ENCODE results near the gene SERPINB7.

The SERPINB7 gene

DNA sequence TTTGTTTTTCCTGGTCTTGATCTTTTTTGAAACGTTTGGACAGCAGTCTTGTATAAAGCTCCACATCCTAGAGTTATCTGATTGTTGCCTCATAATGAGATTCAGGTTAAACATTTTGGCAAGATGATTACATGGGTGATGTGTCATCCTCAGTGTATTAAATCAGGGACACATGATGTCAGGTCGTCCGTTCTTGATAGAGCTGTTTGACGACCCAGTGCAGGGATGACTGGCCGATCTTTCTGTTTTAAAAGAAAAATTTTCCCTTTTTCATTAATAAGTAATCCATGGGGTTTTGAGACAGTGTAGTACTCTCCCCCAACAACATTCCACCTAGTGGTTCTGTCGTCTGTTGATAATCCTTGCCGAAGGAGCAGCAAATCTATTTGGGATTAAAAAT is 67.8 kb downstream of the SERPINB7 start:
- H3K4me3 ChIP-seq (ENCODE audit: low read length): no peak overlapping the region
- no peak for DNase-seq (ENCODE audit: low read depth)
- TF ChIP-seq, protein P1, sequence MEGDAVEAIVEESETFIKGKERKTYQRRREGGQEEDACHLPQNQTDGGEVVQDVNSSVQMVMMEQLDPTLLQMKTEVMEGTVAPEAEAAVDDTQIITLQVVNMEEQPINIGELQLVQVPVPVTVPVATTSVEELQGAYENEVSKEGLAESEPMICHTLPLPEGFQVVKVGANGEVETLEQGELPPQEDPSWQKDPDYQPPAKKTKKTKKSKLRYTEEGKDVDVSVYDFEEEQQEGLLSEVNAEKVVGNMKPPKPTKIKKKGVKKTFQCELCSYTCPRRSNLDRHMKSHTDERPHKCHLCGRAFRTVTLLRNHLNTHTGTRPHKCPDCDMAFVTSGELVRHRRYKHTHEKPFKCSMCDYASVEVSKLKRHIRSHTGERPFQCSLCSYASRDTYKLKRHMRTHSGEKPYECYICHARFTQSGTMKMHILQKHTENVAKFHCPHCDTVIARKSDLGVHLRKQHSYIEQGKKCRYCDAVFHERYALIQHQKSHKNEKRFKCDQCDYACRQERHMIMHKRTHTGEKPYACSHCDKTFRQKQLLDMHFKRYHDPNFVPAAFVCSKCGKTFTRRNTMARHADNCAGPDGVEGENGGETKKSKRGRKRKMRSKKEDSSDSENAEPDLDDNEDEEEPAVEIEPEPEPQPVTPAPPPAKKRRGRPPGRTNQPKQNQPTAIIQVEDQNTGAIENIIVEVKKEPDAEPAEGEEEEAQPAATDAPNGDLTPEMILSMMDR (conservative IDR thresholded peaks at IDR 0.05; ENCODE audit: low read length): no peak

DNA sequence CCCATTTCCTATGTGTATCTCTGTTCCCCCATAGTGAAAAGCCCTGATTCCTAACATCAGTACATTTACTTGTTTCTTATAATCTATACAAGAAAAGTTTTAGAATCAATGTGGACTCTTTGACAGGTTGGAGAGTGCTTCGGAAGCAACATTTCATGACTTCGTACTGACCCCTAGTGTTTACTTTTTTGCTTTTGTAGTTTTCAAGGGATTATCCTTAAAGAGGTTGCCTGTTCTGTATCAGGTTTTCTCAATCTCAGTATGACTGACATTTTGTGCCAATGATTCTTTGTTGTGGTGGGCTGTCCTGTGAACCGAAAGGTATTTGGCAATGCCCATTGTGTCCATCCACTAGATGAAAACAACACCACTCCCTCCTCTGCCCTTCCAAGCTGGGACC is 69.0 kb downstream of the SERPINB7 start:
- DNase-seq (ENCODE audit: low read depth): peak; percentile 64
- H3K4me3 ChIP-seq (ENCODE audit: low read length): no peak overlapping the region
- TF ChIP-seq, protein P1 (conservative IDR thresholded peaks at IDR 0.05; ENCODE audit: low read length): peak; percentile 67

DNA sequence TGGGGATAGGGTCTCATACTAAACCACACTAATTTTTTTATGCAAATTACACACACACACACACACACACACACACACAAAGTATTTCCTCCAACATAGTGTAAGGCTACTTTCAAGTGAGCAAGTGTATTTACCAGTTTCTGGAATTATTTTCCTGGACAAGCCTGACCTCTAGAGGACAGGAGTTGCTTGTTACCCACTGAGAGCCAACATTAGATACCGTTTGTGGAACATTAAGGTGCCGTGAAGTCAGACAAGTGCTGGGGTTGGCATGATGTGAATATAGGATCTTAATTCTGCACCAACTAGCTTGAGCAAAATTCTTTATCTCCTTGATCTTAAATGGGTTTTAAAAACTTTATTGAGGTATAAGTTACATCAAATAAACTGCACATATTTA is 72.9 kb downstream of the SERPINB7 start:
- no peak overlapping the region for H3K4me3 ChIP-seq (ENCODE audit: low read length)
- peak; percentile 75 for DNase-seq (ENCODE audit: low read depth)
- TF ChIP-seq, protein P1 (conservative IDR thresholded peaks at IDR 0.05; ENCODE audit: low read length): peak; percentile 81

DNA sequence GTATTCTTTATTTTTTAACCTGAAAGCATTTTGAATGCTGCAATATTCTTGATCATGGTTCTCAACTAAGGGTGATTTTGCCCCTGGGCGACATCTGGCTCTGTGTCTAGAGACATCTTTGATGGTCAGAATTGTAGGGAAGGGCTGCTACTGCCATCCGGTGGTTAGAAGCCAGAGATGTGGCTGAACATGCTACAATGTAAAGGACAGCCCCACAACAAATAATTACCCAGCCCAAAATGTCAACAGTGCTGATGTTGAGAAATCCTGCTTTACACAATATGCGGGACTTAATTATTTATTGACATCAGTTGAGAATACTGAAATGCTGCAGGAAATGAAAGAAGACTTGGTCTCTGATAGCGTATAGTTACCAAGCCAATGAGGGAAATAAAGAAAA is 74.8 kb downstream of the SERPINB7 start:
- TF ChIP-seq, protein P1 (conservative IDR thresholded peaks at IDR 0.05; ENCODE audit: low read length): peak; percentile 68
- H3K4me3 ChIP-seq (ENCODE audit: low read length): no peak overlapping the region
- DNase-seq (ENCODE audit: low read depth): peak; percentile 51

DNA sequence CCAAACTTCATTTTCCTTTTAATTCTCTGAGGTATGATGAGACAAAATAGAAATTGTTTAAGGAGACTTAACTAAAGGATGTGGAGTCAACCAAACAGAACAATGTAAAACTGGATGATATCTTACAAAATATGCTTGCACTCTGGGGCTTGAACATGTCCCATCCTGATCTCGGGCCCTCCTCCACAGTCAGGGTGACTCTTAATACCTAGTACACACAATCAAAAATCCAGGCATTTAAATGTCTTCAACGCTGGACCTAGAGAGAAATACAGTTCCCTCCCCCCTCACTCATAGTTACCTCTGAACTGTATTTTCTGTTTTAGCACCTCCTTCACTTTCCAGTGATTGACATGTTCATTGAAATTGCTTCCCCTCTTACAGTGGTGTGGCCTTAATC is 75.4 kb downstream of the SERPINB7 start:
- no peak for DNase-seq (ENCODE audit: low read depth)
- TF ChIP-seq, protein P1 (conservative IDR thresholded peaks at IDR 0.05; ENCODE audit: low read length): no peak
- no peak overlapping the region for H3K4me3 ChIP-seq (ENCODE audit: low read length)

Data from AG10803 (cell line).